Type B pancreatic cell (in vitro differentiated cells): ENCODE measurements around the gene TENM3. TPM values are rescaled to one million over a fixed set of nuclear protein-coding genes. Genes with fewer than 3 reads are reported as not detected.

Experiments
- DNase-seq: peaks from one replicate; pipeline ENCODE4 v3.0.0; 2021; ENCODE audit warnings: mixed read lengths; ENCODE audit not compliant: unreplicated experiment; ENCODE audit errors: extremely low spot score
- H3K27ac Mint-ChIP-seq: 2 replicates; pipeline ENCODE4 v1.8.0; 2021; ENCODE audit warnings: mild to moderate bottlenecking, mixed read lengths
- H3K27me3 Mint-ChIP-seq: 2 replicates; pipeline ENCODE4 v1.8.0; 2021; ENCODE audit warnings: mixed read lengths
- H3K36me3 Mint-ChIP-seq: 2 replicates; pipeline ENCODE4 v1.8.0; 2021; ENCODE audit warnings: mixed read lengths
- H3K4me1 Mint-ChIP-seq: one replicate; pipeline ENCODE4 v1.8.0; 2021; ENCODE audit warnings: mixed read lengths; ENCODE audit not compliant: unreplicated experiment
- H3K4me3 Mint-ChIP-seq: 2 replicates; pipeline ENCODE4 v1.8.0; 2021; ENCODE audit warnings: mild to moderate bottlenecking, mixed read lengths
- H3K9me3 Mint-ChIP-seq: 2 replicates; pipeline ENCODE4 v1.8.0; 2021; ENCODE audit warnings: mixed read lengths
- total RNA-seq: library from RNA; stranded (reverse); gene quantifications from 2 replicates; pipeline ENCODE4 v1.2.1, GENCODE V29; 2021; ENCODE audit warnings: low replicate concordance
- TF ChIP-seq, protein P1 (sequence below): fragments of 200-600 bp; sonication (generic); conservative IDR thresholded peaks from 2 replicates; pipeline ENCODE4 v1.5.0; 2021; ENCODE audit warnings: antibody characterized with exemption, mild to moderate bottlenecking

TENM3 gene
- total RNA-seq, 1 donor from 2014 or later, result 73.5 TPM

GRCh38 chr4:182619660-182620059 is 376.5 kb downstream of the TENM3 start:
- Mint-ChIP-seq H3K27ac (no peak overlapping the region), H3K4me3 (no peak overlapping the region), H3K4me1 (no peaks in the 10 kb centered on the region), H3K27me3 (no peaks in the 10 kb centered on the region), H3K9me3 (no peaks in the 10 kb centered on the region), H3K36me3 (peaks cover 6% of the 10 kb centered on the region)
- DNase-seq, result no peak
- TF ChIP-seq, protein P1, sequence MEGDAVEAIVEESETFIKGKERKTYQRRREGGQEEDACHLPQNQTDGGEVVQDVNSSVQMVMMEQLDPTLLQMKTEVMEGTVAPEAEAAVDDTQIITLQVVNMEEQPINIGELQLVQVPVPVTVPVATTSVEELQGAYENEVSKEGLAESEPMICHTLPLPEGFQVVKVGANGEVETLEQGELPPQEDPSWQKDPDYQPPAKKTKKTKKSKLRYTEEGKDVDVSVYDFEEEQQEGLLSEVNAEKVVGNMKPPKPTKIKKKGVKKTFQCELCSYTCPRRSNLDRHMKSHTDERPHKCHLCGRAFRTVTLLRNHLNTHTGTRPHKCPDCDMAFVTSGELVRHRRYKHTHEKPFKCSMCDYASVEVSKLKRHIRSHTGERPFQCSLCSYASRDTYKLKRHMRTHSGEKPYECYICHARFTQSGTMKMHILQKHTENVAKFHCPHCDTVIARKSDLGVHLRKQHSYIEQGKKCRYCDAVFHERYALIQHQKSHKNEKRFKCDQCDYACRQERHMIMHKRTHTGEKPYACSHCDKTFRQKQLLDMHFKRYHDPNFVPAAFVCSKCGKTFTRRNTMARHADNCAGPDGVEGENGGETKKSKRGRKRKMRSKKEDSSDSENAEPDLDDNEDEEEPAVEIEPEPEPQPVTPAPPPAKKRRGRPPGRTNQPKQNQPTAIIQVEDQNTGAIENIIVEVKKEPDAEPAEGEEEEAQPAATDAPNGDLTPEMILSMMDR, result no peak

DNA sequence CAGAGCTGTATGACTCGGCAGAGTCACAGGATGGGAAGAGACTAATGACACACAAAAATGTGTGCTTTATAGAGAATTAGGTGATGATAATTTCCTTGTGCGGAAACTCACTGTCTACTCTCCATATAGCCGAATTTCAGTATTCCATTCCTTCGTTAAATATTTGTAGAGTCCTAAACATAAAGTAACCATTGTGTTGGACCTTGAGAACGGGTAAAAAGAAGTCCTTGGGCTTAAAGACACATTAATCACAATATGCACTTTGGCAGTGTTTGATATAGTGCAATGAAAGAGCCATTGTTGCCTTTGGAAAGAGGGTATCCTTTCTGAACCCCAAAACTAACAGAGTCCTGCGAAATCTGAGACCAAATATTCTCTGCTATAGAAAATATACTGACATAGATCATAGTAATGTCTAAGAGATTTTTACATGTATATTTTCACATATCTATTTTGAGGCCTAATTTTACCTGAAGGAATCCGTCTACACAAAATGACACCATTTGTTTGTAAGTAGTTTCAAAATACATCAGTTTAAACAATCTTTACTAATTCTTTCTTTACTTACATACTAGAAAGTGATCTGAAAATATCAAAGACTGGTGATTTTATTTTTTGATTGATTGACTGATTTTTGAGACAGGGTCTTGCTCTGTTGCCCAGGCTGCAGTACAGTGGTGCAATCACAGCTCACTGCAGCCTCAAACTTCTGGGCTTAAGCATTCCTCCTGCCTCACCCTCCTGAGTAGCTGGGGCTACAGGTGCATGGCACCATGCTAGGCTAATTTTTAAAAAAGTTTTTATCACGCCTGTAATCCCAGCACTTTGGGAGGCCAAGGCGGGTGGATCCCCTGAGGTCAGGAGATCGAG is 377.1 kb downstream of the TENM3 start:
- no peaks in the 10 kb centered on the region for H3K4me1 Mint-ChIP-seq
- TF ChIP-seq, protein P1, result no peak
- no peak overlapping the region for H3K27ac Mint-ChIP-seq
- H3K27me3 Mint-ChIP-seq, result no peaks in the 10 kb centered on the region
- no peaks in the 10 kb centered on the region for H3K9me3 Mint-ChIP-seq
- no peak overlapping the region for H3K4me3 Mint-ChIP-seq
- no peak for DNase-seq
- peaks cover 10% of the 10 kb centered on the region for H3K36me3 Mint-ChIP-seq

GRCh38 chr4:182624281-182624680 is 381.1 kb downstream of the TENM3 start:
- Mint-ChIP-seq H3K36me3 (peaks cover 10% of the 10 kb centered on the region), H3K4me1 (no peaks in the 10 kb centered on the region), H3K9me3 (no peaks in the 10 kb centered on the region), H3K4me3 (no peak overlapping the region), H3K27ac (no peak overlapping the region), H3K27me3 (no peaks in the 10 kb centered on the region)
- TF ChIP-seq, protein P1, result no peak
- DNase-seq, result no peak

GRCh38 chr4:182625193-182625592 is 382.0 kb downstream of the TENM3 start:
- no peak overlapping the region for H3K27ac Mint-ChIP-seq
- peaks cover 16% of the 10 kb centered on the region for H3K36me3 Mint-ChIP-seq
- TF ChIP-seq, protein P1, result no peak
- no peaks in the 10 kb centered on the region for H3K27me3 Mint-ChIP-seq
- DNase-seq, result no peak
- no peak overlapping the region for H3K4me3 Mint-ChIP-seq
- H3K4me1 Mint-ChIP-seq, result no peaks in the 10 kb centered on the region
- H3K9me3 Mint-ChIP-seq, result no peaks in the 10 kb centered on the region

DNA sequence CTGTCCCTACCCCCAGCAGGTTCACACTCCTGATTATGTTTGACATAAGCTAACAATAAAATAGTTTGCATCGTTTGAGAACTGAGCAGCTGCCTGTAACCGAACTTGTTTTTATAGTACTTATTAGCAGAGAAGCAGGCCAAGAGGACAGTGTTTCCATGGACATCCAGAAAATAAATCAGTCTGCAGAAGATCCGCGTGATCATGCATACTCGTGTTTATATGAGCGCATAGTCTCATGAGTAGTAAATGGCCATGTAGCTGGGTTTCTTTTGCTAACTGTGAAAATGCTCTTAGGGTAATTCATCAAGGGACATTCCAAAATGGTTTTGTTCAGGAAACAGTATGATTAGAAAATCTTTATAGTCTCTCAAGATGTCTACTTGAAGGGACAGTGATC is 384.8 kb downstream of the TENM3 start:
- H3K9me3 Mint-ChIP-seq, result no peaks in the 10 kb centered on the region
- TF ChIP-seq, protein P1, result no peak
- no peaks in the 10 kb centered on the region for H3K4me1 Mint-ChIP-seq
- no peak for DNase-seq
- H3K36me3 Mint-ChIP-seq, result peaks cover 18% of the 10 kb centered on the region
- no peaks in the 10 kb centered on the region for H3K27me3 Mint-ChIP-seq
- no peak overlapping the region for H3K27ac Mint-ChIP-seq
- no peak overlapping the region for H3K4me3 Mint-ChIP-seq
